OCI-LY7 (cell line): ENCODE measurements around the gene SSBP4. TPM values are rescaled to one million over a fixed set of nuclear protein-coding genes. Genes with fewer than 3 reads are reported as not detected.

Experiments used
- BruUV-seq: library from RNA; stranded (reverse); fragments of 400-500 nt; replicated peaks from 2 replicates; lab custom pipeline; 2021; lab: Mats Ljungman, UMichigan
- CTCF ChIA-PET: fragments of 300-600 bp; sonication (Branson Sonifier 250); formaldehyde crosslinking; loops from one replicate; lab custom pipeline; 2022; ENCODE audit warnings: antibody characterized with exemption; ENCODE audit not compliant: unreplicated experiment; lab: Charles Lee
- POLR2A ChIA-PET: fragments of 300-600 bp; sonication (Branson Sonifier 250); formaldehyde crosslinking; loops from one replicate; lab custom pipeline; 2022; ENCODE audit warnings: antibody characterized with exemption; lab: Charles Lee
- DNase-seq: peaks from one replicate; pipeline ENCODE4 v3.0.0-alpha.2; 2015; ENCODE audit warnings: low spot score
- H2AFZ ChIP-seq: fragments of 200-600 bp; sonication (generic), shearing (Covaris generic); 2 replicates; pipeline ENCODE4 v1.6.1; 2014; ENCODE audit warnings: mild to moderate bottlenecking, antibody characterized with exemption, low read length, moderate library complexity
- H3K27ac ChIP-seq: fragments of 200-600 bp; sonication (generic); 2 replicates; pipeline ENCODE4 v1.5.1; 2014; ENCODE audit warnings: mixed run types, low read depth, mild to moderate bottlenecking, moderate library complexity, low read length, inconsistent platforms; ENCODE audit not compliant: poor library complexity, severe bottlenecking
- H3K36me3 ChIP-seq: fragments of 200-600 bp; sonication (generic); 2 replicates; pipeline ENCODE4 v1.6.1; 2014; ENCODE audit warnings: mild to moderate bottlenecking, antibody characterized with exemption, low read length, moderate library complexity, mixed read lengths; ENCODE audit not compliant: insufficient read depth
- H3K4me1 ChIP-seq: fragments of 200-600 bp; sonication (generic); 2 replicates; pipeline ENCODE4 v1.5.1; 2014; ENCODE audit warnings: mild to moderate bottlenecking, low read length; ENCODE audit not compliant: insufficient read depth, poor library complexity, severe bottlenecking
- H3K4me2 ChIP-seq: fragments of 200-600 bp; sonication (generic); 2 replicates; pipeline ENCODE4 v1.6.1; 2014; ENCODE audit warnings: mild to moderate bottlenecking, low read length
- H3K4me3 ChIP-seq: fragments of 200-600 bp; sonication (generic); 2 replicates; pipeline ENCODE4 v1.5.1; 2014; ENCODE audit warnings: mild to moderate bottlenecking, low read depth, low read length; ENCODE audit not compliant: poor library complexity, severe bottlenecking
- H3K79me2 ChIP-seq: fragments of 200-600 bp; sonication (generic); 2 replicates; pipeline ENCODE4 v1.6.1; 2016; ENCODE audit warnings: low read depth, mild to moderate bottlenecking, low read length, moderate library complexity, mixed read lengths; ENCODE audit not compliant: insufficient read depth
- H3K9me2 ChIP-seq: fragments of 200-600 bp; sonication (generic); 2 replicates; pipeline ENCODE4 v1.6.1; 2016; ENCODE audit warnings: mild to moderate bottlenecking, low read length, mixed read lengths; ENCODE audit not compliant: insufficient read depth
- H3K9me3 ChIP-seq: fragments of 200-600 bp; sonication (generic); 2 replicates; pipeline ENCODE4 v1.6.1; 2014; ENCODE audit warnings: mild to moderate bottlenecking, mixed run types, low read length, mixed read lengths
- H4K20me1 ChIP-seq: fragments of 200-600 bp; sonication (generic); 2 replicates; pipeline ENCODE4 v1.6.1; 2014; ENCODE audit warnings: mild to moderate bottlenecking, antibody characterized with exemption, low read length, moderate library complexity, mixed read lengths; ENCODE audit not compliant: insufficient read depth
- CTCF ChIP-seq: fragments of 200-600 bp; sonication (generic); conservative IDR thresholded peaks from 2 replicates; pipeline ENCODE4 v1.5.1; 2014; ENCODE audit warnings: mild to moderate bottlenecking, antibody characterized with exemption, low read length, moderate library complexity, mixed read lengths
- EZH2phosphoT487 ChIP-seq: fragments of 200-600 bp; sonication (generic); IDR thresholded peaks from 2 replicates; pipeline ENCODE4 v1.6.1; 2018; ENCODE audit warnings: low read depth, borderline replicate concordance, mild to moderate bottlenecking, mixed run types, antibody characterized with exemption, low read length, moderate library complexity, mixed read lengths
- intact Hi-C: fragments of 100-400 bp; cut with micrococcal nuclease; formaldehyde crosslinking; loops from one replicate; pipeline ENCODE4 v1.10.0; 2022; ENCODE audit not compliant: unreplicated experiment
- total RNA-seq, 2 experiments: library from RNA; depleted of rRNA in 1 of 2; stranded (reverse); fragments of >200 nt in 1 of 2; shearing (Covaris generic) in 1 of 2; gene quantifications; 2 replicates each; pipeline ENCODE4 v1.2.3, GENCODE V29; 2014 to 2022

Gene SSBP4
- total RNA-seq, 2 experiments from 2014 or later = 92.9 to 117 TPM

GRCh38 chr19:18437491-18438330 is 18.5 kb downstream of the SSBP4 start, which contains the start of gene ISYNA1:
Gene ISYNA1, minus strand, starts transcription at chr19:18438133. Its CDS starts 154 bp downstream, at chr19:18437979.
- TF ChIP-seq CTCF (no peak), EZH2phosphoT487 (no peak)
- intact Hi-C loops = no loop called here
- Histone ChIP-seq H4K20me1 (no peaks in the 10 kb centered on the region), H3K36me3 (peaks cover 6% of the 10 kb centered on the region), H3K27ac (no peak within 1 kb of the TSS), H3K4me3 (peak within 1 kb of the TSS; percentile 35), H3K4me2 (peak within 1 kb of the TSS; percentile 60), H3K9me3 (0 out of 2 replicates have a peak, but pooled peaks cover 6% of the 10 kb centered on the region), H2AFZ (no peak within 1 kb of the TSS), H3K9me2 (no peaks in the 10 kb centered on the region), H3K4me1 (peaks cover 18% of the 10 kb centered on the region), H3K79me2 (no peaks in the 10 kb centered on the region)
- POLR2A ChIA-PET = no interaction called here
- BruUV-seq = no TSS peak
- CTCF ChIA-PET = interaction anchor here (0.6 kb wide), 1 partner anchor 31 kb away, joined by 7 read pairs; no protein-coding TSS in a partner anchor
- DNase-seq = no peak

GRCh38 chr19:18438331-18439024 is 19.3 kb downstream of the SSBP4 start:
- H3K4me1 ChIP-seq = peaks cover 11% of the 10 kb centered on the region
- DNase-seq = no peak
- H3K9me2 ChIP-seq = no peaks in the 10 kb centered on the region
- BruUV-seq = no TSS peak
- no peak overlapping the region for H2AFZ ChIP-seq
- H3K4me2 ChIP-seq = no peak overlapping the region
- H3K36me3 ChIP-seq = peaks cover 13% of the 10 kb centered on the region
- H3K9me3 ChIP-seq = 0 out of 2 replicates have a peak, but pooled peaks cover 7% of the 10 kb centered on the region
- TF ChIP-seq CTCF = no peak
- no peak for TF ChIP-seq EZH2phosphoT487
- no peak overlapping the region for H3K27ac ChIP-seq
- no peaks in the 10 kb centered on the region for H4K20me1 ChIP-seq
- no peaks in the 10 kb centered on the region for H3K79me2 ChIP-seq
- intact Hi-C loops = no loop called here
- POLR2A ChIA-PET = no interaction called here
- no peak overlapping the region for H3K4me3 ChIP-seq
- CTCF ChIA-PET = no interaction called here
